DMS79 treated with DMSO at 0.1 percent for 48 hours (cell line): ENCODE measurements around the gene FRAT2.

ENCODE experiments used
- DNase-seq: peaks from one replicate; lab custom pipeline; 2025; lab: John Stamatoyannopoulos, UW

Gene FRAT2, protein sequence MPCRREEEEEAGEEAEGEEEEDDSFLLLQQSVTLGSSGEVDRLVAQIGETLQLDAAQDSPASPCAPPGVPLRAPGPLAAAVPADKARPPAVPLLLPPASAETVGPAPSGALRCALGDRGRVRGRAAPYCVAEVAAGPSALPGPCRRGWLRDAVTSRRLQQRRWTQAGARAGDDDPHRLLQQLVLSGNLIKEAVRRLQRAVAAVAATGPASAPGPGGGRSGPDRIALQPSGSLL

DNA sequence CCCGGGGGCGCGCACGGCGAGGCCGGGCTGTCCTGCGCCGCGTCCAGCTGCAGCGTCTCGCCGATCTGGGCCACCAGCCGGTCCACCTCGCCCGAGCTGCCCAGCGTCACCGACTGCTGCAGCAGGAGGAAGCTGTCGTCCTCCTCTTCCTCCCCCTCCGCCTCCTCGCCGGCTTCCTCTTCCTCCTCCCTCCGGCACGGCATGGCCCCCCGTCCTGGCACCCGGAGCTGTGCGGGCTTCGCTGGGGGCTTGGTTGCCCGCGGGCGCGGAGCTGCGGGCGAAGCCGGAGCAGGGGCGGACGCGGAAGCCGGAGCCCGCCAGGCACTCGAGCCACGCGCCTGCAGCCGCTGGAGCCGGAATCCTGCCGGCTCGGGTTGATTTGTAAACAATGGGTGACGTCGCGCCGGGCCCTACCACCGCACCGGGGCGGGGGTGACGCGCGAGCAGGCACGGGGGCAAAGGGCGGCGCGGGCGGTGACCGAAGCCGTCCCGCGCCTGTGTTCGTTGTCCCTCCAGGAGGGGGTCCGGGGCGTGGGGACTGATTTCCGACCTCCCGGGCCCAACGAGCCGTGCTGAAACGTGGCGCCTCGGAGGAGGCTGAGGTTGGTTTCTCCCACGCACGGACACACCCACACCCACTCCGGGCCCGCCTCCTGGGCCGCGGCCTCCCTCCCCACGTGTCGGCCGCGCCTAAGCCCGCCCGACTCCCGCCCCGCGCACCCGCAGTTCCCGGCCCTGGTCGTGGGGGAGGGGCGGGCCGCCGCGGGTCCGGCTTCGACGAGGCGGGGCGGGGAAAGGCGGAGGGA lies at the start of gene FRAT2:
FRAT2 (minus strand) TSS at position 360 of the 806 bp plus-strand sequence; CDS start at position 203, 157 bp downstream.
- peak; percentile 55 for DNase-seq

DNA sequence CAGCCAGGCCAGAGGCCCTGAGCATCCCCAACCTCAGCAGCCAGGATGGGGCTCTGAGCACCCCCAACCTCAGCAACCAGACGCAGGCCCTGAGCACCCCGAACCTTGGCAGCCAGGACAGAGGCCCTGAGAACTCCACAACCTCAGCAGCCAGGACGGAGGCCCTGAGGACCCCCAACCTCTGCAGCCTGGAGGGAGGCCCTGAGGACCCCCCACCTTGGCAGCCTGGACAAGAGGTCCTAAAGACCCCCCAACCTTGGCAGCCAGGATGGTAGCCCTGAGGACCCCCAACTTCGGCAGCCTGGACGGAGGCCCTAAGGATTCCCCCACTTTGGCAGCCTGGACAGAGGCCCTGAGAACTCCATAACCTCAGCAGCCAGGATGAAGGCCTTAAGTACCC lies 49.6 kb upstream of the FRAT2 start:
- no peak for DNase-seq

DNA sequence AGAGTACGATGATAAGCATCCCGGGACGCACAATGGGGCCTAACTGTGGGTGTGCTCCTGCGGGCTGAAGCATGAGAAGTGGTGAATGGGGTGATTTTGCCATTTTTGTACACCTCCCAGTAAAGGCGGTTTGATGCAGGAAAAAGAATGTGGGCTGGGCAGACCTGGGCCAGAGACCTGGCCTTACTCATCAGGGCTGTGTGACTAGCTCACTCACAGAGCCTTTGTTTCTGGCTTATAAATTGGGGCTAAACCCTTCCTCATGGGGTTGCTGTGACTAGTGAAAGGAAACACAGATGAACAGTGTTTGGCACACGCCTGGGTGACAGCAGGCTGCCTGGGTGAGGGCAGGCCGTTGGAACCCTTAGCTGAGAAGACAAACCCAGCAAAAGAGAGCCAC lies 48.6 kb upstream of the FRAT2 start:
- DNase-seq = no peak

DNA sequence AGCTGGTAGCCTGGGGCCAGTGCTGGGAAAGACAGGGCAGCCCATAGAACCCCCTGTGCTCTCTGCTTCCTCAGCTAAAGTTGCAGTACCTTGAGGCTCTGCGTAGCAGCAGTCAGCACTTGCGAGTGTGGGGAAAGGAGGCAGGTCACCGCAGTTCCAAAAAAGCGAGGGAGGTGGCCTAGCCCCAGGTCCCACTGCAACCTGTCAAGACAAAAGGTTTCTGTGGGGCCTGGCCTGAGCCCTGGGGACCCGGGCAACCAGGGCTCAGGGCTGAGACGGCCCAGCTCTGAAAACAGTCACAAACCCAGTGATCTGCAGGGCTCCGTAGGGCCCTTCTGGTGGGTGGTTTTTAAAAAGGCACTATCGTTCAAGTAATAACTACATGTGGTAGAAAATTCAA lies 47.1 kb upstream of the FRAT2 start:
- DNase-seq = no peak

DNA sequence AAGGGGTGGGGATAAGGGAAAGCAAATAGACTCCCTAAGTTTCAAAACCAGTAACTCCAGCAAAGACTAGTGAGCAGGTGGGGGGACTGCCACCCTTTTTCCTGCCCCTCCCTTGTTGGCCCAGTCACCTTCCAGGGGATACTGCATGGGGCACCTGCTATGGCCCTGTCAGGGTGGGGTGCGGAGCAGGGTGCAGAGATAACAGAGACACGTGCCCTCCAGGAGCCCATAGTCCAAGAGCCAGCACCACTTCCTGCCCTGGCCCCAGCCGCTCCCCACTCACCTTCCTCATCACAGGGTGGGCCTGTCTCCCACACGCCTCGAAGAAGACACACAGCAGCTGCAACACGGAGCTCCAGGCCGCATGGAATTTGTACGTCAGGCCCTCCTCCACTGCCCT lies 46.0 kb upstream of the FRAT2 start:
- DNase-seq = no peak

DNA sequence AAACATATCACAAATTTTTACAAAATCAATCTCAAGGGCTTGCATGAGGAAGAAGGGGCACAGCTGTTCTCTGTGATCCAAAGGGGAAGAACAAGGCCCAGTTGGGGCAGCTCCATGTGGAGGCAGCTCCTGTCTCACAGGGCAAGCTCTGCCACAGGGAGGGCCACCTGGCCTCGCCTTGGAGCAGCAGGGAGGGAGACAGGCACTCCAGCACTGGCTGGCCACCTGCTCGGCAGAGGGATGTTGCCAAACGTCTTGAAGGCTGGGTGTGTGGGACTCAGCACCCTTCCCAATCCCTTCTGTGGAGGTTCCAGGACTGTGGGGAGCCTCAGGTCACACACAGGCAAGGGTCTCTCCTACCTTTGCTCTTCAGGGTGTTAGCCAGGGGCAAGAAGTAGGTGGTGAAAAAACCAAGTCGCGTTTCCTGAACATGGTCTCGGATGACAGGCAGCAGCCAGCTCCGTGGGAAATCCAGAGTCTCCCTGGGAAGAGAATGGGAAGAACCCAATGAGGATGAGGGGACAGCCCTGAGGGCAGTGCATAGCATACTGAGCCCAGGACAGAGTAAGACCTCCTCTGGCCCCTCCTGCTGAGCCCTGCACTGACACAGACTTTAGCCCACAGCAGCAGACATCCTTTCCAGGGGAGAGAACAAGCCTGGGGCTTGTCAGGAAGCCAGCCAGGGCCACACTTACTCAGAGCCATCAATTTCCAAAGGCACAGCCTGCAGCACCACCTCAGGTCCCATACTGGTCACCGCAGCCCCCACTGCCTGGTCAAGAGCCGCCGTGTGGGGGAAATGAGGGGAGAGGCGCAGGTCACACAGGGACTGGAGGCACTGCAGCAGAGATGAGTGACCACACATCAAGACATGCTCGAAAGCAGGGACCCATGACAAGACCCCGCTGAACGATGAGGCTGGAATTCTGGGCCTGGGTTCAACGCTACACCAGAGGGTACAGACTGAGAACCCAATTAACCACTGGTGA lies 44.7 kb upstream of the FRAT2 start:
- no peak for DNase-seq

DNA sequence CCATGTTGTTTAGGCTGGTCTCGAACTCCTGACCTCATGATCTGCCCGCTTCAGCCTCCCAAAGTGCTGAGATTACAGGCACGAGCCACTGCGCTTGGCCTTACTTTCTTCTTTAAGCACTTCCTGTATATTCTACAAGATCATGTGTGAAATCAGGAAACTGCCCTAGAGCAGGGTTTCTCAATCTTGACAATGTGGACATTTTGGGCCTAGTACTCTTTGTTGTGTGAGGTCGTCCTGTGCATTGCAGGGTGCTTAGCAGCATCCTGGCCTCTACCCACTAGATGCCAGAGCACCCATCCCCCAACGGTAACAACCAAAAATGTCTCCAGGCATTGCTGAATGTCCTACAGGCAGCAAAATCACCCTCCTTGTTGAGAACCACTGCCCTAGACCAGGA lies 41.9 kb upstream of the FRAT2 start:
- no peak for DNase-seq

DNA sequence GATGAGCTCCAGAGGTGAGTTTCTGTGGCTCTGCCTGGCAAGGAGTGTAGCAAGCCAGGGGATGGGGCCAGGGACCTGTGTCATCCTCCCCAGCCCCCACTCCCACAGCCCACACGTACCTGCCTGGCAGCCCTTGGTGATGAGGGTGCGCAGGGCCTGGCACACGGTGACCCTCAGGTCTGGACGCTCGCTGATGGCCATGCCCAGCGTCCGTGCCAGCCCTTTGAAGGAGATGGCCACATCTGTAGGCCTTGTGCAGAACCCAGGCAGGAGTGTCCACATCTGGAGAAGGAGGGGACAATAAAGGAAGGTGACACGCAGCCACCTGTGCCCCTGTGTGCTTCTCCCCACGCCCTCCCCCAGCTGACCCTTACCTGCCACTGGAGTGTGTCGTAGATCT lies 38.9 kb upstream of the FRAT2 start:
- no peak for DNase-seq

DNA sequence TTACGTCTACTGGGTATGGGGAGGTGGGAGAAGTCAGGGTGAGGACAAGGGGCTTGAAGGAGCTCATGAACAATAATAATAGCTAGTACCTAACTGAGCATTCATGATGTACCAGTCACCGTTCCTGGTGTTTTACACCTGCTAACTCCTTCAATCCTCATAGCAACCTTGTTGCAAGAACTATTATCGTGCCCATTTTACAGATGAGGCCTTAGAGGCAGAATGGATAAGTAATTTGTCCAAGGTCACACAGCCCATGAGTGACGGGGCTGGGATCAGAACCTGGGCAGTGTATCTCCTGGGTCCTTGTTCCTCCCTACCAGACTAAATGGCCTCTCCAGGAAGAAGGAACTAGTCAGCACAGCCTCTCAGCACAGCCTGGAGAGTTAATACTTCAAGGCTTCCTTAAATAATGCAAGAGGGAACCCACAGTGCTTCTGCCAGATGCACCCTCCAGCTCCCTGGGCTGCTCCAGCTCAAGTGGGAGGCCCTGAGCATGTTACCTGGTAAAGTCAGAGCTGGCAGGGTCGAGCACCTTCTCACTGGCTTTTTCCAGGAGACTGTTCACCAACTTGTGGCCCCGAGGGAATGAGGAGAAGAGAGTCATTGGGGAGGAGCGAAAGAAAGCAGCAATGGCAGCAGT lies 37.8 kb upstream of the FRAT2 start:
- DNase-seq = no peak

DNA sequence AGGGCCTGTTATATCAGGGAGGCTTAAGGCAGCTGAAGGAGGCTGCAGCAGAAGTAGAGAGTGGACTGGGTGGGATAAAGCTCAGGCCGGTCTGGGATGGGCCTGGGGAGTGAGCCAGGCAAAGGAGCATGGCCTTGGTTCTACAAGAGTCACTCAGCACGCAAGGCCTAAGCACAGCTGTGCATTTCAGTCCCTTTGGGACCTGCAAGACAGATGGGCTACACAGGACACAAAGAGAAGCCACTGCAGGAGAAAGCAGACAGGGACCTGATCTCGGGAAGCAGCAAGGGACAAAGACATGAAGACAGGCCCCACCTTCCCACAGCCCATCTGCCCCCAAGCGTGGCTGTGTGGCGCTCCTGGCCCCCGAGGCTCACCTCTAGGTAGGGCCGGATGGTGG lies 37.2 kb upstream of the FRAT2 start:
- DNase-seq = no peak

DNA sequence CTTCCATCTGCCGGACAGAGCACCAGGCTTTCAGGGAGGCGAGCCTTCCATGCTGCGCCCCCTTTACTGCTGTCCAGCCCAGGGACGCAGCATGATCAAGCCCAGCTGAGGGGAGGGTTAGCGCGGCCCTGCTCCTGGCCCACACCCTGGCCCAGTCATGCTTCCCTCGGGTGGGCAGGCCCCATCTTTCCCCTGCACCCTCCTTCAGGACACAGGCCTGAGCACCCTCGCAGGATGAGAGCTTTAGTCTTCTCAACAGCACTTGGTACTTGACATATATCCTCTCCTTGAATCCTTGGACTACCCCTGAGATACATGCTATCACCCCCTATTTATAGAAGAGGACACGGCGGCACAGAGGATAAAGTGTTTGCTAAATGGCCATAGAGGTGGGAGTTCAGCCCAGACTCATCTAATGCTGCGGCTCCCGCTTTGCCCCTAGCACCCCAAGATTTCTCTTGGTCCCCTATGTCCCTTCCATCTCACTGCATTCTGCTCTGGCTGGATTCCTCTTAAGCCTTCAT lies 32.7 kb upstream of the FRAT2 start:
- no peak for DNase-seq

DNA sequence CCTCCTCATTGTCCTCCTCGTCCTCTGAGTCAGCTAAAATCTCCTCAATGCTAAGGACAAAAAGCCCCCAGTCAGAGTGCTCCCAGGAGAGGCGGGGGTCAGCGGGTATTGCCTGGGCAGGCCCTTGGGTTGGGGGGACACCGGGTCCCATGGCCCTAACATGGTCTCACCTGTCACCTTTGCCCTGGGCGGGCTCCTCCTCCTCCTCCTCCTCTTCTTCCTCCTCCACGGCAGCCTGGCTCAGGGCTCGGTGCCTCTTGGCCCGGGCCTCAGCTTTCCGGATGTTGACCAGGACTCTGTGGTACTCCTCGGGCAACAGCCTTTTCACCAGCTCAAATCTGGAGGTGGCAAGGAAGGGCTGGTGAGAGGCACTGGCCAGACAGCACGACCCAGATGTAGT lies 32.0 kb upstream of the FRAT2 start:
- no peak for DNase-seq

DNA sequence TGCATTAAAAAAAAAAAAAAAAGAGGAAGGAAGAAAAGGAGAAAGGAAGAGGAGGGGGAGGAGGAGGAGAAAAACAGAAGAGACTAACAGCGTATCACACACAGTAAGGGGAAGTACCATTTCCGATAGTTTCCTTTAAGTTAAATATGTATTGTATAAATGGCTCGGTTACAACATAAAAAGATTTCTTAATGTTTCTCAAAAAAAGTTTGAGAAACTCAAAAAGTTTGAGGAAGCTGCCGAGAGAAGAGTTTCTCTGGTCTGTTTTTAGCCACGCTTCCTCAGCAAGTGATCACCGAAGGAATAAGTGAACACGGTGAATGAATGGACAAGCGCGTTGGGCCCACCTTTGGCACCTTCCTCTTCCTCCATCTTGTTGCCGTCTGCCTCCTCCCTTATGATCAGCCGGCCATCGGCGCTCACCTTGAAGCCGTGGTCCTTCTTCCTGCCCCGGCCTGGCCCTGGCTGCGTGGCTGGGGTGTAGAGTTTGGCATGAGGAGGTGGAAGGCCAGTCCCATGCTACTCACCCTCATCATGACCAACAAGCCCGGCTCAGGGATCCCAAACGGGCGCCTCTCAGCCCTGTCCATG lies 31.3 kb upstream of the FRAT2 start:
- no peak for DNase-seq

DNA sequence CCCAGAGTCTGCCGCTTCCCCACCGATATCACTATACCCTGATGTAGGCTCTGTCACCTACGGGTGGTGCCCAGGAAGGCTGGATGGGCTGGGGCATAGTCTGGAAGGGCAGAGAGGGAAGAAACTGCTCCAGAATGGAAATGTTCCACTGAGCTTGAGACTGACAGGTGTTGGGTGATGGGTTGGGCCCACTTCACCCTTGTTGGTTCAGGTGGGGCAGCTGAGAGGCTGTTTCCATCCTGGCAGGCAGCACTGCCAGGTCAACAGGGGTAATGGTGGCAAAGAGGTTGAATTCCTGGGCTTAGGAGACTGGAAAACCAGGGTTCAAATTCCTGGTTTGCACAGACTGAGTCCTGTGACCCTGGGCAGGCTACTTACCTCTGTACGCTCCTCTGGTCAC lies 28.5 kb upstream of the FRAT2 start:
- DNase-seq = no peak

DNA sequence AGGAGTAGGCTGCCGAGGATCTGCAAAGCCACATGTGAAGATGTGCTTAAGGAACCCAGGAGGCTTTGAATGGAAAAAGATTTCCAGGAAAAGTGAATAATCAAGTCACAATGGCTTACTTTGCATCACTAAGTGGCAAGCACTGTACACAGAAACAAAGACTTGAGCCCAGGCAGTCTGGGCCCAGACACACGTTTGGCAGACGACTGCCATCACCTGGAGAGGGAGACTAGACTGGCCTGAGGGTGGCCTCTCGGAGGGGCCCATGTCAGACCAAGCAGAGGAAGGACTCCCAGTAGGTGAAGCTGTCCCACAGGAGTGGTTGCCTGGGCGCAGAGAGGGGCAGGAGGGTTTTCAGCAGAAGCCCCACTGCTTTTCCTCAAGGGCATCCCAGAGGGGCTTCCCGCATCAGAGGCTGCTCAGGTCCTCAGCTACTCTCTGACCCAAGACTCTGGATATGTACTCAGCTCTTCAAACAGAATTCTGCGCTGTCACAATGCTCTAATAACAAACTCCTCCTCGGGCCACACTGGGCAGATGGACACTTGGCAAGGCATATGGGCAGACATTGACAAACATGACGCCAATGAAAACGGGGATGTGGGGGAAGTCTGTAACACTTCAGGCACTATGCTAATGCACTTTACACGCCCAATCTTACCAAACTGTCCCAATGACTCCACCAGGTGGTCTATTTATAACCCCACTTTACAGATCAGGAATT lies 27.9 kb upstream of the FRAT2 start:
- no peak for DNase-seq

DNA sequence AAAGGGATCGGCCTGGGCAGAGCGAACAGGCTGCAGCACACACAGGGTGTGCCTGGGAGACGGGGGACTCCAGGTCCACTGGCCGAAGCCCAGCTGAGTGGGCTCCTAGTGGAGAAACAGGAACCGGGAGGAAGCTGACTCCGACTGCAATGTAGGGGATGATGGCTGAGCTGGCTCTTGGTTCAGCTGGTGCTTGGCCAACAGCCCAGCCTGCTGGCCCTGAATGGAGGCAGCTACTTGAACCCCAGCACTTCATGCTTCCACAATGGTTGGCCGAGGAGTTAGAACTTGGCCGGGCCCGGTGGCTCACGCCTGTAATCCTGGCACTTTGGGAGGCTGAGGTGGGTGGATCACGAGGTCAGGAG lies 27.0 kb upstream of the FRAT2 start:
- no peak for DNase-seq

DNA sequence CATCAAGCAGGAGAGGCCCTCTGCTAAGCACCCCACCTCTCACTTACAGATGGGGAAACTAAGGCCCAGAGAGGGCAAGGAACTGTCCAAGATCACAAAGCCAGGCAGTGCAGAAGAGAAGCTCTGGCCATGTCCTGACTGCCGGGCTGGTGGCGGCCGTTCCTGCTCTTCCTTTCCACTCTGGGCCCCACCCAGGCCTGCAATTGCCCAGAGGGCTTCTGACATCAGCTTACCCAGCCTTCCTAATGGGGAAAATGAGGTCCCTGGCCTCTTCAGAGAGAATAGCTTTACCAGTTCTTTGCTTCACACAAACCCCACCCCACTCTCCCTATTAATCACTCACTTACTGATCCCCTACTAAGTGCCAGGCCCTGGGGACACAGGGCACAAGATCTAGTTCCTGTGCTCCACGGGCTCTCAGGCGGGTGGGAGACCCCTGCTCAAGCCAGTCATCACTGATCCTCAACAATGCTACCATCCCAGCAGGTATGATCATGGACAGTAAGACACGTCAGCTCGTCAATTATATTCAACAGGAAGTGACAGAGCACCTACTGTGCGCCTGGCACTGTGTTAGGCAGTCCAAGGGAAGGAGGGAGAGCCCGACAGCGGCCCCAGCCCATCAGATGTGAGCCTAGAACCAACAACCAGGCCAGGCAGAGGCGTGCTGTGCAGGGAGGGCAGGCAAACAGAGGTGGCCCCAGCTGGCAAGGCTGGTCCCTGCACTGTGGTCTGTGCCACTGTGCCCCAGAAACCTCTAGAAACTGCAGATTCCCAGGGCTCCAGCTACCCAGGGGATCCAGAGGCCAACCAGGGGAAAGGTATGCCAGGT lies 26.4 kb upstream of the FRAT2 start:
- DNase-seq = no peak

DNA sequence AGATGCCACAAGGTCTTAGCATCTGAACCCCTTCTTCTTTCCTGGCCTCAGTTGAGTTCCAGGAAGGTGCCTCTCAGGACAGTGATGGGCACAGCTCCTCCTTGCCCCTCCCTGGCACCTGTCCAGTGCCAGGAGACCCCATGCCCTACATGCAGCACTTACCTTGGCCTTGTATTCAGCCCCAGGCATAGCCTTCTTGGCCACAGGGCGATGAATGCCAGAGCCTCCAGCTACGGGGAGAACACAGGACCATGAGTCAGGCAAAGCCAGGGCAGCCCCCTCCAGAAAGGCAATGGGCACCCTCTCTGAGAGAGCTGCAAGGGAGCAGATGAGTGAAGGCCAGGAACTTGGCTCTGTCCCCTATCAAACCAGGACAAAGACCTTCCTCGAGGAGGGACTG lies 24.3 kb upstream of the FRAT2 start:
- DNase-seq = no peak

DNA sequence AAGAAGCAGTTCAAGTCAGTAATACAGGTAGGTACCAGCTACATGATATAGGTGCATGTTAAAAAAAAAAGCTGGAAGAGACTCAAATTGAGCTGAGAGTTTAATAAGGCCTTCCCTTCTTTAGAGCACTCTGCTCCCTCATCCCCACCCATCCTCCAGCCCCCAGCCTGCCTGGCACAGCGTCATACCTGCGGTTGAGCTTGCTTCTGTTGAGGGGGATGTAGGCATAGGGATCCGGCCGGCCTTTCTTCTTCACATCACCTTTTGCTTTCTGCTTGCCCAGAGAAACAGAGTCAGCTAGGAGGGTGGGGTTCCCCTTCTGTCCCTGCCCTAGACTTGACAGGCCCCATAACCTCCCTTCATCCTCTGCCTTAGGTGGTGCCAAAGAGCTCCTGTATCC lies 23.8 kb upstream of the FRAT2 start:
- no peak for DNase-seq

DNA sequence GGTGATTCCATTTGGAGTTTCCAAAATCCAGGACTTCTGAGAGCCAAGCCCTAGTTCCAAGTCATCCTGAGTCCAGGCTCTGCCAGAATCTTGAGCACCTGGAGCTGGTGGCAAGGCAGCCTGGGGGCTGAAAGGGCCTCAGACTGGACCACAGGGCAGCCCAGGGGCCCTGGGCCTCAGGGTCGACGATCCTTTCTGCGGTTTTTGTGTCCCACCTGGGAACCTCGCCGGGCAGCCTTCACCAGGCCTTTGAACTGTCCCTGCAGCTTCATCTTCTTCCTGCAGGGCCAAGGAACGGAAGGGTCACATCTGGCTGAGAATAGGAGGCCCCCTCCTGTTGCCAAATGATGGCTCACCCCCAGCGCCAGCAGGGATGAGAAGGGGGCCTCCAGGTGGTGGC lies 22.4 kb upstream of the FRAT2 start:
- DNase-seq = no peak
